Neural crest cell (in vitro differentiated cells): ENCODE data around the gene PLAC1. TPM values are rescaled to one million over a fixed set of nuclear protein-coding genes. Genes with fewer than 3 reads are reported as not detected.

Experiments used
- DNase-seq: peaks from one replicate; pipeline ENCODE4 v3.0.0; 2021; ENCODE audit warnings: low read depth, mixed read lengths, low spot score
- H3K27ac Mint-ChIP-seq: one replicate; pipeline ENCODE4 v1.8.0; 2021; ENCODE audit warnings: mild to moderate bottlenecking, mixed read lengths; ENCODE audit not compliant: unreplicated experiment
- H3K27me3 Mint-ChIP-seq: 2 replicates; pipeline ENCODE4 v1.8.0; 2021; ENCODE audit warnings: low read depth, mild to moderate bottlenecking, mixed read lengths
- H3K36me3 Mint-ChIP-seq: 2 replicates; pipeline ENCODE4 v1.8.0; 2021; ENCODE audit warnings: low read depth, mild to moderate bottlenecking, mixed read lengths
- H3K4me1 Mint-ChIP-seq: 2 replicates; pipeline ENCODE4 v1.8.0; 2021; ENCODE audit warnings: mixed read lengths
- H3K4me3 Mint-ChIP-seq: one replicate; pipeline ENCODE4 v1.8.0; 2021; ENCODE audit warnings: mild to moderate bottlenecking, mixed read lengths
- H3K9me3 Mint-ChIP-seq: 2 replicates; pipeline ENCODE4 v1.8.0; 2021; ENCODE audit warnings: mixed read lengths
- CTCF ChIP-seq: fragments of 200-600 bp; sonication (generic); conservative IDR thresholded peaks from 2 replicates; pipeline ENCODE4 v1.5.0; 2021; ENCODE audit warnings: antibody characterized with exemption, mild to moderate bottlenecking
- total RNA-seq: library from RNA; stranded (reverse); gene quantifications from 2 replicates; pipeline ENCODE4 v1.2.1, GENCODE V29; 2021

PLAC1 gene
- total RNA-seq, 1 donor from 2014 or later = not detected

- DNase-seq = no peak
- Mint-ChIP-seq H3K4me3 (no peak overlapping the region), H3K36me3 (peaks cover 2% of the 10 kb centered on the region), H3K27me3 (no peaks in the 10 kb centered on the region), H3K27ac (no peak overlapping the region), H3K9me3 (peaks cover 5% of the 10 kb centered on the region), H3K4me1 (peaks cover 4% of the 10 kb centered on the region)
- no peak for TF ChIP-seq CTCF
Observed at GRCh38 chrX:134679221-134679620, 20.9 kb upstream of the PLAC1 start.

DNA sequence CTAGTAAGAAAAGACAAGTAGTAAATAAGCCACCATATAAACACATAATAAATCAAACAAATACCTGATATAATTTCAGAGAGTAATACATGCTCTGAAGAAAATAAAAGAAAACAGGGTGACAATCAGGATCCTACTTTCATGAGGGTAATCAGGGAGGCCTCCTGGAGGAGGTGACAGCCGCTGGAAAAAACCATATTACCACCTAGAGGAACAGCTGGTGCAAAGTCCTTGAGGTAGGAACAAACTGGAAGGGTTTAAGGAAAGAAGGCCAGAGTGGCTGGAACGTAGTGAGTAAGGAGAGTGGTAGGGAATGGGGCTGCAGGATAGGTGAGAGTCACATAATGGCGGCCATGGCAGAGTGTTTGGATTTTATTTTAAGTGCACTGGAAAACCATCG, 19.1 kb upstream of the PLAC1 start:
- Mint-ChIP-seq H3K27ac (no peak overlapping the region), H3K4me3 (no peak overlapping the region), H3K9me3 (peaks cover 6% of the 10 kb centered on the region), H3K27me3 (no peaks in the 10 kb centered on the region), H3K36me3 (peaks cover 2% of the 10 kb centered on the region), H3K4me1 (peaks cover 4% of the 10 kb centered on the region)
- no peak for TF ChIP-seq CTCF
- DNase-seq = no peak

- DNase-seq = no peak
- Mint-ChIP-seq H3K9me3 (peaks cover 7% of the 10 kb centered on the region), H3K4me1 (peaks cover 4% of the 10 kb centered on the region), H3K27ac (no peak overlapping the region), H3K27me3 (no peaks in the 10 kb centered on the region), H3K4me3 (no peak overlapping the region), H3K36me3 (peaks cover 2% of the 10 kb centered on the region)
- TF ChIP-seq CTCF = no peak
Observed at GRCh38 chrX:134676436-134676835, 18.2 kb upstream of the PLAC1 start.

DNA sequence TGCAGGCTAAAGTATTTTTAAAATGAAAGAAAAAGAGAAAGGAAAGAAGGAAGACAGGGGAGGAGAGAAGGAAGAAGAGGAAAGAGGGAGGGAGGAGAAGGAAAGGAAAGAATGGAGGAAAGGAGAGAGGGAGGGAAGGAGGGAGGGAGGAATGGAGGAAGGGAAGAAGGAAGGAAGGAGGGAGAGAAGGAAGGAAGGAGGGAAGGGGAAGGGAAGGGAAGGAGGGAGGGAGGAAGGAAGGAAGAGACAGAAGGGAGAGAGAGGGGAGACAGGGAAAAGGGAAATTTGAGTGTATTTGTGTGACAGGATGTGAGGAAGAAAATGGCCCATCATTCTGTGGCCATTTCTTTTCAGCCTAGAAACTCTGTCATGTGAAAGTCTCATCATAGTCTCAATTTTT, 14.9 kb upstream of the PLAC1 start:
- Mint-ChIP-seq H3K4me3 (no peak overlapping the region), H3K36me3 (no peaks in the 10 kb centered on the region), H3K9me3 (peaks cover 9% of the 10 kb centered on the region), H3K4me1 (peaks cover 4% of the 10 kb centered on the region), H3K27ac (no peak overlapping the region), H3K27me3 (no peaks in the 10 kb centered on the region)
- no peak for TF ChIP-seq CTCF
- DNase-seq = no peak

DNA sequence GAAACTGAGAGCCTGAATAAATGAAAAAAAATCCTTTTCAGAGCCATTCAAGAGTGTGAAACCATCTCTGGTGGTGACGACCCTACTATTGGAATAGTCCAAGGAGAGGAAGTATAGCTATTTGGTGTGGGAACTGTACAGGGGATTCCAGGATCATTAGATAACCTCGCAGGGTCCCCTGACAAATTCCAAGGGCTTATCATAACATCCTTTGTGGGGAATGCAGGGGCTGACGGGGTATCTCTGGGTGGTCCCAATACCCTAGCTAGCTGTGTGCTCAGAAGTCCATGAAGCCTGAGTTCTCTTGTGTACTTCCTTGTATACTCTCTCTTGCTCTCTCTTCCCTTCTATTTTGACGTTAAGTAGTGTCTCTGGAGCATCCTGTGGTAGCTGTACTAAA, 13.8 kb upstream of the PLAC1 start:
- Mint-ChIP-seq H3K27me3 (no peaks in the 10 kb centered on the region), H3K4me1 (peaks cover 4% of the 10 kb centered on the region), H3K36me3 (no peaks in the 10 kb centered on the region), H3K4me3 (no peak overlapping the region), H3K9me3 (peaks cover 12% of the 10 kb centered on the region), H3K27ac (no peak overlapping the region)
- TF ChIP-seq CTCF = no peak
- no peak for DNase-seq

DNA sequence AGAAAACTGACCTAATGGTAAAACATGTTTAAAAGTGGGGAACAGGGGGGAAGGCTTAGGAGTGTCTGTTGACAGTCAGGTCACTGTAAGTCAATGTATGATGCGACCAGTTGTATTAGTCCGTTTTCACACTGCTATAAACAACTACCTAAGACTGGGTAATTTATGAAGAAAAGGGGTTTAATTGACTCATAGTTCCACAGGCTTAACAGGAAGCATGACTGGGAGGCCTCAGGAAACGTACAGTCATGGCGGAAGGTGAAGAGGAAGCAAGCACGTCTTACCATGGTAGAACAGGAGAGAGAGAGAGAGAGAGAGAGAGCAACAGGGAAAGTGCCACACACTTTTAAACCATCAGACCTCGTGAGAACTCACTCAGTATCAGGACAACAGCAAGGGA, 13.0 kb upstream of the PLAC1 start:
- TF ChIP-seq CTCF = no peak
- no peaks in the 10 kb centered on the region for H3K36me3 Mint-ChIP-seq
- no peak overlapping the region for H3K4me3 Mint-ChIP-seq
- DNase-seq = no peak
- H3K27me3 Mint-ChIP-seq = no peaks in the 10 kb centered on the region
- H3K27ac Mint-ChIP-seq = no peak overlapping the region
- H3K4me1 Mint-ChIP-seq = peaks cover 4% of the 10 kb centered on the region
- peaks cover 12% of the 10 kb centered on the region for H3K9me3 Mint-ChIP-seq
